Duodenal mucosa (tissue), 2 donors: ENCODE results near the gene CNTNAP2.
"Not testable (repeated sequence)": the region's sequence is repeated elsewhere in the genome, so short reads cannot be mapped to it uniquely, and the experiment has no call there.

ENCODE experiments used
- H3K27ac ChIP-seq: one replicate; pipeline ENCODE4 v1.7.0; 2013; ENCODE audit warnings: low read depth, low read length
- H3K27me3 ChIP-seq, 2 donors: one replicate each; pipeline ENCODE4 v1.7.0; 2013; ENCODE audit warnings: low read length in 2 of 2, control low read depth in 1 of 2; ENCODE audit not compliant: insufficient read depth in 2 of 2, control insufficient read depth in 1 of 2
- H3K36me3 ChIP-seq, 2 donors: one replicate each; pipeline ENCODE4 v1.7.0; 2013; ENCODE audit warnings: low read length in 2 of 2, control low read depth in 1 of 2; ENCODE audit not compliant: insufficient read depth in 2 of 2, control insufficient read depth in 1 of 2
- H3K4me1 ChIP-seq, 2 donors: one replicate each; pipeline ENCODE4 v1.7.0; 2013; ENCODE audit warnings: low read length in 2 of 2, control low read depth in 1 of 2; ENCODE audit not compliant: insufficient read depth in 2 of 2, control insufficient read depth in 1 of 2
- H3K4me3 ChIP-seq, 2 donors: one replicate each; pipeline ENCODE4 v1.7.0; 2013; ENCODE audit warnings: low read length in 2 of 2, low read depth in 1 of 2
- H3K9ac ChIP-seq, 2 donors: one replicate each; pipeline ENCODE4 v1.7.0; 2013; ENCODE audit warnings: low read length in 2 of 2, low read depth in 1 of 2
- H3K9me3 ChIP-seq, 2 donors: one replicate each; pipeline ENCODE4 v1.7.0; 2013; ENCODE audit warnings: low read length in 2 of 2, control low read depth in 1 of 2; ENCODE audit not compliant: control insufficient read depth in 1 of 2

CNTNAP2 gene

GRCh38 chr7:146889806-146890555, 773.4 kb downstream of the CNTNAP2 start:
- Histone ChIP-seq H3K4me1 (no peaks in the 10 kb centered on the region), H3K9me3 (peaks cover 0 to 6% of the 10 kb centered on the region in 2 donors), H3K4me3 (no peak overlapping the region), H3K36me3 (no peaks in the 10 kb centered on the region), H3K27ac (no peak overlapping the region), H3K27me3 (no peaks in the 10 kb centered on the region), H3K9ac (no peak overlapping the region)

- Histone ChIP-seq H3K27me3 (no peaks in the 10 kb centered on the region), H3K9me3 (peaks cover 1 to 6% of the 10 kb centered on the region in 2 donors), H3K9ac (no peak overlapping the region), H3K36me3 (no peaks in the 10 kb centered on the region), H3K4me1 (no peaks in the 10 kb centered on the region), H3K27ac (no peak overlapping the region), H3K4me3 (no peak overlapping the region)
Measured at GRCh38 chr7:146892151-146892550, 775.5 kb downstream of the CNTNAP2 start.

GRCh38 chr7:146894927-146895326, 778.3 kb downstream of the CNTNAP2 start:
- Histone ChIP-seq H3K4me1 (no peaks in the 10 kb centered on the region), H3K9me3 (peaks cover 1 to 6% of the 10 kb centered on the region in 2 donors), H3K27ac (no peak overlapping the region)

GRCh38 chr7:146902266-146902665, 785.7 kb downstream of the CNTNAP2 start:
- no peak overlapping the region for H3K9ac ChIP-seq
- H3K9me3 ChIP-seq: peaks cover 6 to 9% of the 10 kb centered on the region in 2 donors
- no peaks in the 10 kb centered on the region for H3K27me3 ChIP-seq
- no peaks in the 10 kb centered on the region for H3K36me3 ChIP-seq
- no peak overlapping the region for H3K27ac ChIP-seq
- no peaks in the 10 kb centered on the region for H3K4me1 ChIP-seq
- no peak overlapping the region for H3K4me3 ChIP-seq

More at GRCh38 chr7:146894927-146895326, 778.3 kb downstream of the CNTNAP2 start:
- Histone ChIP-seq H3K27me3 (no peaks in the 10 kb centered on the region), H3K36me3 (no peaks in the 10 kb centered on the region), H3K9ac (no peak overlapping the region), H3K4me3 (no peak overlapping the region)

GRCh38 chr7:146902728-146903127, 786.1 kb downstream of the CNTNAP2 start:
- no peak overlapping the region for H3K27ac ChIP-seq
- H3K4me1 ChIP-seq: no peaks in the 10 kb centered on the region

GRCh38 chr7:146905746-146906145, 789.1 kb downstream of the CNTNAP2 start:
- H3K9me3 ChIP-seq, H3K36me3 ChIP-seq, H3K4me1 ChIP-seq, H3K27me3 ChIP-seq, H3K4me3 ChIP-seq, H3K9ac ChIP-seq, H3K27ac ChIP-seq: not testable (repeated sequence)

More at GRCh38 chr7:146902728-146903127, 786.1 kb downstream of the CNTNAP2 start:
- Histone ChIP-seq H3K9ac (no peak overlapping the region), H3K27me3 (no peaks in the 10 kb centered on the region), H3K9me3 (peaks cover 6 to 9% of the 10 kb centered on the region in 2 donors), H3K36me3 (no peaks in the 10 kb centered on the region), H3K4me3 (no peak overlapping the region)

- Histone ChIP-seq H3K9me3 (peaks cover 0 to 7% of the 10 kb centered on the region in 2 donors), H3K9ac (no peak overlapping the region), H3K4me3 (no peak overlapping the region), H3K4me1 (no peaks in the 10 kb centered on the region), H3K27ac (no peak overlapping the region), H3K27me3 (no peaks in the 10 kb centered on the region), H3K36me3 (no peaks in the 10 kb centered on the region)
Measured at GRCh38 chr7:146922782-146923181, 806.2 kb downstream of the CNTNAP2 start.

GRCh38 chr7:146926841-146927240, 810.2 kb downstream of the CNTNAP2 start:
- Histone ChIP-seq H3K27ac (no peak overlapping the region), H3K27me3 (no peaks in the 10 kb centered on the region), H3K4me1 (no peaks in the 10 kb centered on the region), H3K4me3 (no peak overlapping the region), H3K9ac (no peak overlapping the region), H3K9me3 (no peaks in the 10 kb centered on the region), H3K36me3 (no peaks in the 10 kb centered on the region)

- no peaks in the 10 kb centered on the region for H3K27me3 ChIP-seq
Measured at GRCh38 chr7:146937836-146938235, 821.2 kb downstream of the CNTNAP2 start.

GRCh38 chr7:146943483-146943882, 826.9 kb downstream of the CNTNAP2 start:
- Histone ChIP-seq H3K27ac (no peak overlapping the region), H3K4me1 (no peaks in the 10 kb centered on the region), H3K9ac (no peak overlapping the region), H3K4me3 (no peak overlapping the region), H3K36me3 (no peaks in the 10 kb centered on the region), H3K27me3 (no peaks in the 10 kb centered on the region), H3K9me3 (no peaks in the 10 kb centered on the region)

More at GRCh38 chr7:146937836-146938235, 821.2 kb downstream of the CNTNAP2 start:
- Histone ChIP-seq H3K36me3 (no peaks in the 10 kb centered on the region), H3K9ac (no peak overlapping the region), H3K4me1 (no peaks in the 10 kb centered on the region), H3K9me3 (peaks cover 0 to 5% of the 10 kb centered on the region in 2 donors), H3K4me3 (no peak overlapping the region), H3K27ac (no peak overlapping the region)
